Suprapubic skin (tissue), 4 donors: ENCODE results near the gene RYK. TPM values are rescaled to one million over a fixed set of nuclear protein-coding genes. Genes with fewer than 3 reads are reported as not detected.

Experiments
- DNase-seq, 2 donors: peaks; one replicate each; pipeline ENCODE4 v3.0.0-alpha.2; 2019; ENCODE audit warnings: low spot score in 2 of 2
- H3K27ac ChIP-seq: fragments of 200-600 bp; sonication (generic); one replicate; pipeline ENCODE4 v1.5.1; 2019
- H3K27me3 ChIP-seq: fragments of 200-600 bp; sonication (generic); one replicate; pipeline ENCODE4 v1.5.1; 2019
- H3K36me3 ChIP-seq: fragments of 200-600 bp; sonication (generic); one replicate; pipeline ENCODE4 v1.5.1; 2019
- H3K4me1 ChIP-seq: fragments of 200-600 bp; sonication (generic); one replicate; pipeline ENCODE4 v1.5.1; 2019
- H3K4me3 ChIP-seq: fragments of 200-600 bp; sonication (generic); one replicate; pipeline ENCODE4 v1.5.1; 2019; ENCODE audit warnings: mild to moderate bottlenecking
- H3K9me3 ChIP-seq: fragments of 200-600 bp; sonication (generic); one replicate; pipeline ENCODE4 v1.5.1; 2019
- EP300 ChIP-seq: sonication (generic); formaldehyde crosslinking; IDR thresholded peaks from one replicate; pipeline ENCODE4 v1.6.1; 2017; ENCODE audit warnings: antibody characterized with exemption
- POLR2A ChIP-seq, 2 donors: fragments of 450-650 bp; IDR thresholded peaks; one replicate each; pipeline ENCODE4 v1.6.1; 2017; ENCODE audit warnings: antibody characterized with exemption in 2 of 2, mild to moderate bottlenecking in 2 of 2, moderate library complexity in 2 of 2
- POLR2AphosphoS5 ChIP-seq, 3 donors: sonication (generic); formaldehyde crosslinking; IDR thresholded peaks; one replicate each; pipeline ENCODE4 v1.6.1; 2017; ENCODE audit warnings: antibody characterized with exemption in 3 of 3
- WGBS: methylation state at CpG from one replicate; pipeline ENCODE4 v1.1.5; 2018; 5-methylcytosine and 5-hydroxymethylcytosine counted together
- total RNA-seq, 4 donors: library from RNA; depleted of rRNA; stranded (reverse); fragments of >200 nt; gene quantifications; one replicate each; pipeline ENCODE4 v1.1.0, GENCODE V29; 2016
- TF ChIP-seq, protein P1 (sequence below), 2 donors: fragments of 200-600 bp in 1 of 2; fragments of 450-650 bp in 1 of 2; sonication (generic) in 1 of 2; IDR thresholded peaks; one replicate each; pipeline ENCODE4 v1.5.1; 2016 to 2019; ENCODE audit warnings: antibody characterized with exemption in 2 of 2, mild to moderate bottlenecking in 1 of 2, moderate library complexity in 1 of 2

RYK gene
- total RNA-seq, 4 donors from 2014 or later: 65.5 to 214 (median 80.1) TPM

DNA sequence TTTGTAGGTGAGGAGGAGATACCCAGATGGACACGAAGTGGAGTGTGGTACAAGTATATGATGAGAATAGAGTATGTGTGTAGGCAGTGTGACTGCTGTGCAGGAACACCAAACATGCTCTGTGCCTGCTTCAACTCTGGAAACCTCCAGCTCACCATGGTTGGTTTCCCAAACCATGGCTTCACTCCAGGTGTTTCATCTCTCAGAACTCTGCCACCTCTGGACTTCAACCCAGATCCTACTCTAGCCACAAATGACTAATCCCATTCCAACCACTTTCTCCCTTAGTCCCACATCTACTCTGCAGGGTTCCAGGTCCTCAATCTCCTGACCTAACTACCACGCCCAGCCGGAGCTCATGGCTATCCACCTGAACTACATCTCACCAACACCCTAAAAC, 102.1 kb downstream of the RYK start:
- DNase-seq: no peak
- H3K4me1 ChIP-seq: peaks cover 20% of the 10 kb centered on the region

DNA sequence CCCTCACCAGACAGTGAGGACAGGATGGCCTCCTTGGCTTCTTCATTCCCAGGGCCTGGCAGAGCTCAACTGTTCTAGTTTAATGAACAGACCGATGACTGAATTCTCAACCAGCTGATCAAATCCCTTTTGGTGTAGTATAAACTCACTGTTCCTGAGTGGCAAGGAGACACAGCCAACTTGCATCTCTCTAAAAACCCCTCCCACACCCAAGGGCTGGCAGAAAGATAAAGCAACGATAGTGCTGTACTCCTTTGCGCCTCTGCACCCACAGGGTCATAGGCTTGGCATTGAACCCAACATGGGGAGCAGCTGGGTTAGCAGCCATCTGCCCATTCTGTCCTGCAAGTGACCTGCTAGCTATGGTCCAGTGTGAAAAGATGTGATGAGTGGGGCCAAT, 103.2 kb downstream of the RYK start:
- Histone ChIP-seq H3K4me1 (peaks cover 20% of the 10 kb centered on the region), H3K27ac (no peak overlapping the region), H3K4me3 (no peak overlapping the region), H3K36me3 (peaks cover 5% of the 10 kb centered on the region), H3K9me3 (no peaks in the 10 kb centered on the region), H3K27me3 (no peaks in the 10 kb centered on the region)
- 35% methylated on average over 3 of the region's 3 CpGs for WGBS
- TF ChIP-seq, protein P1, sequence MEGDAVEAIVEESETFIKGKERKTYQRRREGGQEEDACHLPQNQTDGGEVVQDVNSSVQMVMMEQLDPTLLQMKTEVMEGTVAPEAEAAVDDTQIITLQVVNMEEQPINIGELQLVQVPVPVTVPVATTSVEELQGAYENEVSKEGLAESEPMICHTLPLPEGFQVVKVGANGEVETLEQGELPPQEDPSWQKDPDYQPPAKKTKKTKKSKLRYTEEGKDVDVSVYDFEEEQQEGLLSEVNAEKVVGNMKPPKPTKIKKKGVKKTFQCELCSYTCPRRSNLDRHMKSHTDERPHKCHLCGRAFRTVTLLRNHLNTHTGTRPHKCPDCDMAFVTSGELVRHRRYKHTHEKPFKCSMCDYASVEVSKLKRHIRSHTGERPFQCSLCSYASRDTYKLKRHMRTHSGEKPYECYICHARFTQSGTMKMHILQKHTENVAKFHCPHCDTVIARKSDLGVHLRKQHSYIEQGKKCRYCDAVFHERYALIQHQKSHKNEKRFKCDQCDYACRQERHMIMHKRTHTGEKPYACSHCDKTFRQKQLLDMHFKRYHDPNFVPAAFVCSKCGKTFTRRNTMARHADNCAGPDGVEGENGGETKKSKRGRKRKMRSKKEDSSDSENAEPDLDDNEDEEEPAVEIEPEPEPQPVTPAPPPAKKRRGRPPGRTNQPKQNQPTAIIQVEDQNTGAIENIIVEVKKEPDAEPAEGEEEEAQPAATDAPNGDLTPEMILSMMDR (IDR thresholded peaks at IDR 0.05): no peak
- no peak for TF ChIP-seq POLR2AphosphoS5 (IDR thresholded peaks at IDR 0.05)
- no peak for TF ChIP-seq EP300
- TF ChIP-seq POLR2A (IDR thresholded peaks at IDR 0.05): no peak
- DNase-seq: no peak

More for the DNA sequence above, 102.1 kb downstream of the RYK start:
- Histone ChIP-seq H3K27me3 (no peaks in the 10 kb centered on the region), H3K36me3 (peaks cover 6% of the 10 kb centered on the region), H3K27ac (no peak overlapping the region), H3K4me3 (no peak overlapping the region), H3K9me3 (no peaks in the 10 kb centered on the region)
- no peak for TF ChIP-seq EP300
- TF ChIP-seq, protein P1 (IDR thresholded peaks at IDR 0.05): no peak
- no peak for TF ChIP-seq POLR2AphosphoS5 (IDR thresholded peaks at IDR 0.05)
- no peak for TF ChIP-seq POLR2A (IDR thresholded peaks at IDR 0.05)
- 94% methylated on average over 3 of the region's 3 CpGs for WGBS

GRCh38 chr3:134146666-134147065, 104.0 kb downstream of the RYK start:
- Histone ChIP-seq H3K27ac (no peak overlapping the region), H3K9me3 (peaks cover 1% of the 10 kb centered on the region), H3K36me3 (no peaks in the 10 kb centered on the region), H3K4me1 (peaks cover 20% of the 10 kb centered on the region), H3K27me3 (no peaks in the 10 kb centered on the region), H3K4me3 (no peak overlapping the region)
- DNase-seq: no peak
- TF ChIP-seq, protein P1 (IDR thresholded peaks at IDR 0.05): no peak
- no peak for TF ChIP-seq POLR2AphosphoS5 (IDR thresholded peaks at IDR 0.05)

DNA sequence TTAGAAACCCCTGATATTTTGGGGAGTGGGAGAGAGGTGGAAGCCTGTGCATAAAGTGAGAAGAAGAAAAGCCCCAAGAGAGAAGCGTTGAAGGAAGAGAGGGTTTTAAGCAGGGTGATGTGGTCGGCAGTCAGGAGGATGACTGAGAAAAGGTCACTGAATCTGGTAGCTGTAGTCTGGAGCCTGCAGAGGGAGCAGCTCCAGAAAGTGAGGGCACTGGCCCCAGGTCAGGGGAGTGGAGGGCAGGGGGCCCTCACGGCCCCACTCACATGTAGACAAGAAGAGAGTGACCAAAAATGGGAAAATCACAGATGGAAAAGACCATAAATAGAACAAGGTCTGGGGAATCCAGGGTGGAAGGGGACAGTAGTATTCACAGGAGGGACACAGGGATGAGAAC, 105.5 kb downstream of the RYK start:
- DNase-seq: no peak
- Histone ChIP-seq H3K4me3 (no peak overlapping the region), H3K9me3 (peaks cover 7% of the 10 kb centered on the region), H3K36me3 (no peaks in the 10 kb centered on the region), H3K27me3 (no peaks in the 10 kb centered on the region), H3K27ac (no peak overlapping the region), H3K4me1 (peaks cover 20% of the 10 kb centered on the region)
- TF ChIP-seq EP300 (no peak), POLR2AphosphoS5 (IDR thresholded peaks at IDR 0.05) (no peak), POLR2A (IDR thresholded peaks at IDR 0.05) (no peak)
- TF ChIP-seq, protein P1 (IDR thresholded peaks at IDR 0.05): no peak
- 86% methylated on average over 3 of the region's 3 CpGs for WGBS

GRCh38 chr3:134144694-134145093, 106.0 kb downstream of the RYK start:
- H3K27me3 ChIP-seq: no peaks in the 10 kb centered on the region
- no peak overlapping the region for H3K27ac ChIP-seq
- peaks cover 18% of the 10 kb centered on the region for H3K4me1 ChIP-seq
- peaks cover 7% of the 10 kb centered on the region for H3K9me3 ChIP-seq
- H3K4me3 ChIP-seq: no peak overlapping the region
- DNase-seq: no peak
- TF ChIP-seq POLR2AphosphoS5 (IDR thresholded peaks at IDR 0.05) (no peak), EP300 (no peak), POLR2A (IDR thresholded peaks at IDR 0.05) (no peak)
- TF ChIP-seq, protein P1 (IDR thresholded peaks at IDR 0.05): no peak
- no peaks in the 10 kb centered on the region for H3K36me3 ChIP-seq
- WGBS: 63% methylated on average over 3 of the region's 3 CpGs
